Heart left ventricle (tissue), 16 donors: Measurements from ENCODE around the gene OXNAD1. TPM values are rescaled to one million over a fixed set of nuclear protein-coding genes. Genes with fewer than 3 reads are reported as not detected.

Experiments
- ATAC-seq, 4 donors: fragments of 200-7000 bp; cut with Tn5 transposase; one replicate each; pipeline ENCODE4 v1.9.1; 2020 to 2022; ENCODE audit warnings: moderate library complexity in 4 of 4, mild to moderate bottlenecking in 3 of 4, moderate number of reproducible peaks in 1 of 4
- DNase-seq, 5 donors: peaks; one replicate each; pipeline ENCODE4 v3.0.0-alpha.2; 2020
- H3K27ac ChIP-seq, 12 donors: fragments of 200-600 bp; sonication (generic) in 4 of 12; one replicate each; pipeline versions ENCODE4 v1.5.0 to v1.8.0; 2016 to 2022; ENCODE audit warnings: mild to moderate bottlenecking in 2 of 12
- H3K27me3 ChIP-seq, 9 donors: fragments of 200-600 bp; sonication (generic) in 2 of 9; one replicate each; pipeline versions ENCODE4 v1.5.1 to v1.8.0; 2016 to 2022; ENCODE audit warnings: mild to moderate bottlenecking in 3 of 9
- H3K36me3 ChIP-seq, 9 donors: fragments of 200-600 bp; sonication (generic) in 2 of 9; one replicate each; pipeline versions ENCODE4 v1.5.0 to v1.8.0; 2018 to 2022; ENCODE audit warnings: mild to moderate bottlenecking in 2 of 9
- H3K4me1 ChIP-seq, 12 donors: fragments of 200-600 bp; sonication (generic) in 4 of 12; one replicate each; pipeline versions ENCODE4 v1.5.0 to v1.8.0; 2016 to 2022; ENCODE audit warnings: mild to moderate bottlenecking in 3 of 12
- H3K4me3 ChIP-seq, 12 donors: fragments of 200-600 bp; sonication (generic) in 4 of 12; one replicate each; pipeline versions ENCODE4 v1.5.0 to v1.8.0; 2017 to 2022; ENCODE audit warnings: mild to moderate bottlenecking in 9 of 12, moderate library complexity in 4 of 12
- H3K9me3 ChIP-seq, 12 donors: fragments of 200-600 bp; sonication (generic) in 4 of 12; one replicate each; pipeline versions ENCODE4 v1.5.0 to v1.8.0; 2016 to 2022; ENCODE audit warnings: mild to moderate bottlenecking in 1 of 12
- CTCF ChIP-seq, 12 donors: fragments of 200-600 bp; sonication (generic) in 4 of 12; IDR thresholded peaks; one replicate each; pipeline versions ENCODE4 v1.5.0 to v1.8.0; 2018 to 2022; ENCODE audit warnings: antibody characterized with exemption in 12 of 12, mild to moderate bottlenecking in 5 of 12
- POLR2A ChIP-seq, 2 donors: fragments of 450-650 bp; IDR thresholded peaks; one replicate each; pipeline ENCODE4 v1.6.1; 2017; ENCODE audit warnings: antibody characterized with exemption in 2 of 2, mild to moderate bottlenecking in 2 of 2, moderate library complexity in 2 of 2
- WGBS, 4 donors: extraction: QIAGEN DNeasy Blood & Tissue Kit in 2 of 4; methylation state at CpG; one replicate each; pipeline versions ENCODE4 v1.1.5 to v1.1.7; 2013 to 2018; 5-methylcytosine and 5-hydroxymethylcytosine counted together
- intact Hi-C, 10 donors: fragments of 100-400 bp; cut with DNase I; formaldehyde crosslinking; loops; one replicate each; pipeline versions ENCODE4 v1.11.1 to v1.14.2; 2022
- polyA plus RNA-seq, 2 donors: library from polyadenylated mRNA; stranded (reverse); fragments of 200-250 nt; gene quantifications; one replicate each; pipeline ENCODE4 v1.2.3, GENCODE V29; 2013
- total RNA-seq, 9 donors: library from RNA; depleted of rRNA in 2 of 9; stranded (reverse); fragments of >200 nt in 2 of 9; fragmentation: NEBNext Ultra II Directional in 3 of 9; extraction: Animal tissue kit (Norgen Biotek cat#: 25700) in 3 of 9; gene quantifications; one replicate each; pipeline versions ENCODE4 v1.1.0 to v1.2.4, GENCODE V29; 2016 to 2023
- donor health status: ischemic (EF 13 %, LVEDD 7.1; RV severe dilation, severe dysfunction).
- donor health status: healthy with polysubstance abuse.
- donor health status: DM: no; HTN: yes; CAD: no.
- donor health status: DM: no; HTN: no; CAD: no.
- donor health status: ischemic (EF 25% LVEDD 6.9; RV normal size, moderate dysfunction).
- donor health status: ischemic (EF 25% LVEDD 5.7; RV mildly dilated, moderate dysfunction).
- donor health status: healthy.
- donor health status: DM: yes; HTN: yes; CAD: no.
- donor health status: ischemic (EF 35%, LVEDD 5.7; RV mildly dilated, moderate dysfunction).
- donor health status: nonischemic (EF 11% LVEDD 7.7; RV severe dilation, severe dysfunction).
- donor health status: DM: yes; HTN: yes; CAD: no.
- donor health status: PGD.
- donor health status: ischemic (EF 29% LVEDD 5.4; RV normal size, mild dysfunction).
- donor health status: nonischemic (EF 23%, LVEDD 6.1; RV moderate dilation, normal function).

The OXNAD1 gene
- total and polyA plus RNA-seq, 11 donors = 7.3 to 26.9 (median 18.1) TPM

GRCh38 chr3:16318176-16318575 is 53.2 kb downstream of the OXNAD1 start:
- Histone ChIP-seq H3K36me3 (peaks cover 0 to 100% (median 93%) of the 10 kb centered on the region in 9 donors), H3K27ac (no peak overlapping the region), H3K4me1 (peaks cover 0 to 28% (median 0%) of the 10 kb centered on the region in 12 donors), H3K9me3 (no peaks in the 10 kb centered on the region), H3K27me3 (no peaks in the 10 kb centered on the region), H3K4me3 (no peak overlapping the region)
- intact Hi-C loops = no loop called here
- no peak for ATAC-seq
- 91 to 94% (median 92%) methylated on average over 7 of the region's 7 CpGs for WGBS, 4 donors
- TF ChIP-seq CTCF (IDR thresholded peaks at IDR 0.05) = no peak
- no peak for TF ChIP-seq POLR2A (IDR thresholded peaks at IDR 0.05)
- DNase-seq = no peak

- intact Hi-C loops = no loop called here
- 59 to 70% (median 67%) methylated on average over 4 of the region's 4 CpGs for WGBS, 4 donors
Measured at GRCh38 chr3:16319307-16319706, 54.3 kb downstream of the OXNAD1 start.

GRCh38 chr3:16319723-16320122 is 54.7 kb downstream of the OXNAD1 start:
- Histone ChIP-seq H3K4me1 (peaks cover 0 to 17% (median 0%) of the 10 kb centered on the region in 12 donors), H3K27ac (peak overlapping the region in 1 of 12 donors; percentile 5), H3K27me3 (no peaks in the 10 kb centered on the region), H3K9me3 (no peaks in the 10 kb centered on the region), H3K4me3 (no peak overlapping the region), H3K36me3 (peaks cover 0 to 97% (median 91%) of the 10 kb centered on the region in 9 donors)
- no peak for TF ChIP-seq POLR2A (IDR thresholded peaks at IDR 0.05)
- WGBS, 4 donors = 75 to 88% (median 81%) methylated on average over 4 of the region's 4 CpGs
- DNase-seq = no peak
- intact Hi-C loops = no loop called here
- no peak for ATAC-seq

More at GRCh38 chr3:16319307-16319706, 54.3 kb downstream of the OXNAD1 start:
- Histone ChIP-seq H3K27ac (no peak overlapping the region), H3K36me3 (peaks cover 0 to 100% (median 93%) of the 10 kb centered on the region in 9 donors), H3K27me3 (no peaks in the 10 kb centered on the region), H3K9me3 (no peaks in the 10 kb centered on the region), H3K4me1 (peaks cover 0 to 17% (median 0%) of the 10 kb centered on the region in 12 donors), H3K4me3 (no peak overlapping the region)
- ATAC-seq (no peak), DNase-seq (no peak)
- peak in 9 of 12 donors; percentile 9 to 47 (median 33) for TF ChIP-seq CTCF (IDR thresholded peaks at IDR 0.05)
- no peak for TF ChIP-seq POLR2A (IDR thresholded peaks at IDR 0.05)

DNA sequence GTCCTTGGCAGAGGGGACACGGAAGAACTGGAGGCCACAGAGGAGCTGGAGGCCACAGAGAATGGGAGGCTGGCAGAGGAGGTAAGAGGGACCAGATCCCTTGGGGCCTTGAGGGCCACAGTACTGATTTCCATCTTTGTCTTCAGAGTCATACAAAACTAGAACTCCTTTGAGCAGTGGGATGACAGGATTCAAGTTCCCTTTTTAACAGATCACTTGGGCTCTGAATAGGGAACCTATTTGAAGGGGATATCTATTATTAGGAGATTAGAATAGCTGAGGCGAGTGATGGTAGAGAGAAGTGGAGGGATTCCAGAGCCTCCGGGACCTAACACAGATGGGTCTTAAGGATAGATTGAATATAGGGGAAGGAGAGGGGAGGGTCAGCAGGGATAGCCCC is 55.7 kb downstream of the OXNAD1 start:
- Histone ChIP-seq H3K27ac (no peak overlapping the region), H3K4me1 (peaks cover 0 to 17% (median 0%) of the 10 kb centered on the region in 12 donors), H3K9me3 (no peaks in the 10 kb centered on the region), H3K27me3 (no peaks in the 10 kb centered on the region), H3K36me3 (peaks cover 0 to 97% (median 91%) of the 10 kb centered on the region in 9 donors), H3K4me3 (no peak overlapping the region)
- WGBS, 4 donors = 89 to 94% (median 94%) methylated on average over 3 of the region's 3 CpGs
- intact Hi-C loops = no loop called here
- TF ChIP-seq CTCF (IDR thresholded peaks at IDR 0.05) (no peak), POLR2A (IDR thresholded peaks at IDR 0.05) (no peak)
- DNase-seq (no peak), ATAC-seq (no peak)

DNA sequence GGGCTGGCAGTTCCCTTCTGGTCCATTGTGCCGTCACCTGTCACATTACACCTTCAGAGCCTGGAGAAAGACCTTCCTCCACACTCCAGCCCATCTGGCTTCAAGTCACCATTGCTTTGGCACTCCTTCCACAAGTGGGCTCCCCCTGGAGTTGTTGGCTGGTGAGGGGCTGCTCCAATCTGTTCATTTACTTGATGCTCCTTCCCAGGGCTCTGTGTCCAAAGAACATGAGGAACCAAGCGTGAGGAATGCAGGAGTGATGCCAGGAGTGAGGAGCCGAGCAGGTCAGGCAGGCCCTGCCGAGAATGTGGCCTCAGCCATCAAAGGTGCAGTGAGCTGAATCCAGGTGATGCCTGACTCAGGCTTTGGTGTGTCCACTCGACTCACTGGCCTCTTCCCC is 57.2 kb downstream of the OXNAD1 start:
- peaks cover 0 to 97% (median 91%) of the 10 kb centered on the region in 9 donors for H3K36me3 ChIP-seq
- intact Hi-C loops = no loop called here
- H3K4me3 ChIP-seq = no peak overlapping the region
- no peak for DNase-seq
- 74 to 81% (median 79%) methylated on average over 5 of the region's 5 CpGs for WGBS, 4 donors
- TF ChIP-seq POLR2A (IDR thresholded peaks at IDR 0.05) (no peak), CTCF (IDR thresholded peaks at IDR 0.05) (no peak)
- no peak overlapping the region for H3K27ac ChIP-seq
- peak in 1 of 4 donors; percentile 19 for ATAC-seq
- H3K27me3 ChIP-seq = no peaks in the 10 kb centered on the region
- H3K9me3 ChIP-seq = no peaks in the 10 kb centered on the region
- H3K4me1 ChIP-seq = peaks cover 0 to 17% (median 0%) of the 10 kb centered on the region in 12 donors
